ENCODE measurements around the gene IFNGR1. TPM values are rescaled to one million over a fixed set of nuclear protein-coding genes. Genes with fewer than 3 reads are reported as not detected.

The IFNGR1 gene
- total RNA-seq, 1 experiment from 2014 or later = 23.4 TPM

DNA sequence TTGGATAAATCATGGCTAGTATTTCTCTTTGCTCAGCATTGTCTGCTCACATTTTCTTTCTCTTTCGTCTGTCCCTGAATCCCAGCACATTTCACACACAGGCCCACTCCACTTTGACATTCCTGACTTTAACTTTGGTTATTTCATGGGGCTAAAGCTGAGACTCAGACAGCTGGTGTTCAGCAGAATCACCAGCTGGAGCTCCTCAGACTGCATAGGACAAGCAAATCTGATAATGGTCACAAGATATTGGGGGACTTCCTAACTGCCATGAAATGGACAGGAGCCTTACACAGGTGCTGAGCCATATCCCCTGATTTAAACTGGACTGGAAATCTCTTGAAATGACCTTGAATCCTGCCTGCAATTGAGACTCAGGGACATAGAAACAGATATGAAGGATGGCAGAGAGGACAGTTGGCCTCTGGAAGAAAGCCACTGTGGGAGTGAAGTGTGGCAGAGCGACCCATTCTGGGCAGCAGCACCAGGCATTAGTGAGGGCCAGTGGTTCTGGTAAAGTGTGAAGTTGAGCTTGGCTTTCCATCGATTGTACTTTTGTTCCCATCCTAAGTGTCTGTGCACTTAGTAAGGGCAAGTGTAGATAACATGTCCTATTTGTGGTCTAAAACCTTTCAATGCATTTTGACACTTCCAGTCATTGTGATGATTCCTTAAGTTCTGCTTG lies 10.0 kb upstream of the IFNGR1 start:
- Histone ChIP-seq H3K4me3 (ENCODE audit: low read depth in 2 of 2, low read length in 2 of 2) (no peak overlapping the region), H3K4me1 (ENCODE audit: control insufficient read depth, insufficient read depth, low read length) (no peaks in the 10 kb centered on the region), H3K27ac (ENCODE audit: low read length) (no peak overlapping the region), H3K27me3 (ENCODE audit: control insufficient read depth, insufficient read depth, low read length) (no peaks in the 10 kb centered on the region), H3K9me3 (ENCODE audit: control insufficient read depth, insufficient read depth, low read depth, low read length) (no peaks in the 10 kb centered on the region), H3K36me3 (ENCODE audit: control insufficient read depth, insufficient read depth, low read length) (no peaks in the 10 kb centered on the region)
- intact Hi-C loops (cut with micrococcal nuclease; ENCODE audit: unreplicated experiment) = no loop called here
- no peak for TF ChIP-seq SIN3A (IDR thresholded peaks at IDR 0.05; ENCODE audit: borderline replicate concordance, insufficient read depth, low read depth, low read length)
- no peak for TF ChIP-seq CTCF (IDR thresholded peaks at IDR 0.05)
- TF ChIP-seq TCF7L2 (IDR thresholded peaks at IDR 0.05; ENCODE audit: low read depth, low read length) = no peak
- ChIA-PET CTCF (no interaction called here), POLR2A (no interaction called here)
- no TSS peak for BruUV-seq (replicated peaks)
- ATAC-seq (no peak), DNase-seq (ENCODE audit: low read depth, low spot score) (no peak)
- in situ Hi-C loops (cut with HindIII; ENCODE audit: low pct_unique_long_range_greater_than_20kb, low sequenced_read_pairs) = no loop called here

GRCh38 chr6:137227871-137228302 lies 8.7 kb upstream of the IFNGR1 start:
- ChIA-PET CTCF (no interaction called here), POLR2A (no interaction called here)
- TF ChIP-seq SIN3A (IDR thresholded peaks at IDR 0.05; ENCODE audit: borderline replicate concordance, insufficient read depth, low read depth, low read length) = no peak
- no peak for TF ChIP-seq CTCF (IDR thresholded peaks at IDR 0.05)
- no peak for TF ChIP-seq POLR2AphosphoS5 (IDR thresholded peaks at IDR 0.05; ENCODE audit: low read depth, low read length)
- no peak for TF ChIP-seq TCF7L2 (IDR thresholded peaks at IDR 0.05; ENCODE audit: low read depth, low read length)
- no peak for TF ChIP-seq REST (IDR thresholded peaks at IDR 0.05; ENCODE audit: insufficient read depth in 1 of 2, low read depth in 2 of 2, low read length in 1 of 2)
- no peak for DNase-seq (ENCODE audit: low read depth, low spot score)
- no peak for ATAC-seq
- BruUV-seq (replicated peaks) = no TSS peak
- intact Hi-C loops (cut with micrococcal nuclease; ENCODE audit: unreplicated experiment) (no loop called here), in situ Hi-C loops (cut with HindIII; ENCODE audit: low pct_unique_long_range_greater_than_20kb, low sequenced_read_pairs) (no loop called here)
- no peak overlapping the region for H3K4me3 ChIP-seq (ENCODE audit: low read depth in 2 of 2, low read length in 2 of 2)
- no peak overlapping the region for H3K27ac ChIP-seq (ENCODE audit: low read length)
- no peaks in the 10 kb centered on the region for H3K4me1 ChIP-seq (ENCODE audit: control insufficient read depth, insufficient read depth, low read length)
- no peaks in the 10 kb centered on the region for H3K36me3 ChIP-seq (ENCODE audit: control insufficient read depth, insufficient read depth, low read length)
- H3K9me3 ChIP-seq (ENCODE audit: control insufficient read depth, insufficient read depth, low read depth, low read length) = no peaks in the 10 kb centered on the region
- no peaks in the 10 kb centered on the region for H3K27me3 ChIP-seq (ENCODE audit: control insufficient read depth, insufficient read depth, low read length)
